GM18520 (cell line): ENCODE data around the gene KDM2B.

Experiments used
- ATAC-seq: cut with Tn5 transposase; IDR thresholded peaks from one replicate; pipeline ENCODE4 v1.9.1; 2021; ENCODE audit not compliant: unreplicated experiment

The KDM2B gene

DNA sequence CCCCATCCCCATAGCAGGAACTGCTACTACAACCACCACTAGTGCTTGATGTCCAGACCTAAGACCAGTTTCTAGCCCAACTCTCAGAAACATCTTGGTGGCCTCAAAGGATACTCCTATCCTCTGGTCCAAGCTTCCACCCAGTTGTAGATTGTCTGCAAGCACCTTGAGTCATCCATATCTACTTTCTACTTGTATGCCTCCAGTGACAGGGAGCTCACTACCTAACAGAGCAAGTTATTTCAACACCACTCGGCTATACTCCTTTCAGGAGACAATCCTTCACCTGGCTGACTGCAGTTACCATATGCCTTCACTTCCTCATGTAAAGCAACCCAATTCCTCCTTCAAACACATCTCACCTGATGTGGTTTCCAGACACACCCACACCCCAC, 49.5 kb downstream of the KDM2B start:
- no peak for ATAC-seq

DNA sequence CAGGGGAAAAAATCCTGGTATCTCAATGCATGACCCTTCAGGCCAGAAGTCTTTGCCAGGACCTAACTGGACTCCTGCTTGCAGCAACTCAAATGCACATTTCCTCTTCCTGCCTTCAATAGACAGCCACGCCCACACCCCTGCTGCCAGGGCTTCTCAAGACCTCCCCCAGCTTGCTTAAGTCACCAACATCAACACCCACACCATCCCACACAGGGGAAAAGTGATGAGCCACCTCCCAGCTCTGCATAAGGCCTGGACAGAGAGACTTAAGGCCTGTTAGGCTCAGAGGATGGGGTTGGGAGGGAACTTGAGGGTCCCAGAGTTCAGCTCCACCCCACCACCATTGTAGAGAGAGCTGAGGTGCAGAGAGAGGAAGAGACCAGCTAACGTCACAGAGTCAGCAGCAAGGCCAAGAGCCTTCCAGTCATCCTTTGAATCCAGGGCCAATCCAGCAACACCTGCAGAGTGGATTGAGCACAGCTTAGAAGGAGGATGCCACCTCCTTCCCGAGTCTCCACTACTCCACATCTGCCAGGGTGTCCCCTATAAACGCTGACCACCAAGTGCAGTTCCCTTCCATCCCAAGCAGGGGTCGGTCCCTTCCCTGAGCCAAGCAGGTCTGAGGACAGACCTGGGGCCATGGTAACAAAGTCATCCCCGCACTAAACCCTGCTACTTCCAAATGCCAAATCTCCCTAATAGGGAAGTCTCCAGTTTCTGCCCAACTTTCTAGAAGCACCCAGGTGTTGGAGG, 50.0 kb downstream of the KDM2B start:
- ATAC-seq: no peak

DNA sequence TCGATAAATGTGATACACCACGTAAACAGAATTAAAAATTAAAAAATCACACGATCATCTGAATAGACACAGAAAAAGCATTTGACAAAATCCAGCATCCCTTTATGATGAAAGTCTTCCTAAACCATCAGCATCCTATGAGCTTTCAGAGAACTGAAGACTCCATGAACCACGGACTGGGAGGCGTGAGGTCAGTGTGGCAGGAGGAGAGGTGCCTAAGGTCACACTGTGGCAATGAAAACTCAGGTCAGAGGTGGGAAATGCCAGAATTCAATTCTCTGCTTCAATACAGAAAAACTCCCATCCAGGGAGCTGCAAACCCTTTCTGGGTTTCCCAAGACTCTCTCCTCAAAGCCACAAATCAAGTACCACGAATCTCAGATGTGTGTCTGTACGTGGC, 51.6 kb downstream of the KDM2B start:
- ATAC-seq: no peak

DNA sequence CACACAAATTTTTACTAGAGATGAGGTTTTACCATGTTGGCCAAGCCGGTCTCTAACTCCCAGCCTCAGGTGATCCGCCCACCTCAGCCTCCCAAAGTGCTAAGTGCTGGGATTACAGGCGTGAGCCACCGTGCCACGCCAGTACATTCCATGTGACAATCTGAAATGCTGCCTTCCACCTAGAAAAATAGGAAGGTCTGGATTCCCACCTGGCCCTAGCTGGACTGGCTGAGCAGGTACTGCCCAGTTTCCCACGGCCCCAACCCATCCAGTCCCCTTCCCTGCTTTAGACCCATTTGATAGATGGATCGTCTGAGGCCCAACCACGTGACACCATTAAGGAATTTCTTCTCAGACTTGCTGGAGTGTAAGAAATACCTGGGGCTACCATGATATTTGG, 55.4 kb downstream of the KDM2B start:
- no peak for ATAC-seq

DNA sequence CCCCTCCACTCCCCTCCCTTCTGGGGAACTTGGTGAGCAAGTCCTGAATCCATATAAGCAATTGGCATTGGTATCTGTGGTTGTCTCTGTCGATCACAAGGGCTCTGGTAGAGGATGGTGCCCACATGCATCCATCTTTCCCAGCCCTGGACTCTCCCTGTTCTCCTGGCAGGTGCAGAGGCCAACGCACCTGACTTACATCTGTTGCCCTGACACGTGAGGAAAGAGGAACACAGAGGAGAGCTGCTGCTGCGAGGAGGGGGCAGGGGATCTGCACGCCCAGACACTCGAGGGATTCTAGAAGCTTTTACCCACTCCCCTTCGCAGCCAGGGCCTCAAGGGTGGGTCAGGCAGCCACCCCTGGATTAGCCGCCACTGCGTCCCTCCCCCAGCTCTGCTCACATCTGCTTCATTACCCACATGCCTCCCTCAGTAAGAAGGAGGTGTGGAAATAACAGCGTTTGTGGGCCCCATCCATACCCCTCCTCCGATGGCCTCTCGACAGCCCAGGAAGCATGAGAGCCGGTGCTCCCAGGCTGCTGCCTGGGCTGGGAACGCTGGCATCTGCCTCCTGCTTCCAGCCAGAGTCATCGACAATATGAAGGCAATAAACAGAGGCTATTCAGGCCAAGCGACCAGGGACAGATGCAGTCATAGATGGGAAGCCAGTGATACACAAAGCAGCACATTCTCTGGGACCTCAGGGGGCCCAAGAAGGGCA, 56.5 kb downstream of the KDM2B start:
- no peak for ATAC-seq

DNA sequence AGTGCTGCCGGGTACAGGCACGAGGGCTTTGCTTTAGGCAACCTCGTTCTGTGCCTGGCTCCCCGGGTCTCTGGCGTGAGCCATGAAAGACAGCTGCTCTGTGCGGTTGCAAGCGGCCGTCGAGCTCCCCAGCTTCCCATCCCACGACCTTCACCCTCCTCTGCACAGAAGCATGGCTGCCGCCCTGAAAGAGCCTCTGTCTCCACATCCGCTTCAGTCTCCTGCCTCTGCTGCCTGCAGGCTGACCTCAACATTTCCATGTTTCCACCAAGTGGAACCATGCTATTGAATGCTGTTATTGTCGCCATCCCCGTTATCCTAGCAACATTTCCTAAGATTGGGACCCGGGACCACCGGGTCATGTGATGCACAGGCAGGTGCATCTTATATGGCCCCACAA, 57.1 kb downstream of the KDM2B start:
- ATAC-seq: no peak

DNA sequence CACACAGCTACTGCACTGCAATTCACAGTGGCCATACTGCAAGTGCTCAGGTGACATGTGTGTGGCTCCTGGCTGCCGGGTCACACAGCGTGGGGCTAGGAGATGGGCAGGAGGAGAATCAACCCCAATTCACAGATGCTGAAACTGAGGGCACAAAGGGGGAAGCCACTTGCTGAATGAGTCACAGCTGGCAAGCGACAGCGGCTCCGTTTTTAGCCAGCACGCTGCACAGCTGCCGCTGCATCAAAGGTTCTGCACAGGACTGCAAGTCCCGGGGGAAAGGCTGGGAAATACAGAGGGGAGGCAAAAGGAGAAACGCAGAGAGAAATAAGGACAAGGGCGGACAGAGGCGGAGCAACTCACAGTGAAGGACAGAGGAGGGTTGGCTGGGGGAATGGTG, 57.9 kb downstream of the KDM2B start:
- peak; percentile 50 for ATAC-seq

DNA sequence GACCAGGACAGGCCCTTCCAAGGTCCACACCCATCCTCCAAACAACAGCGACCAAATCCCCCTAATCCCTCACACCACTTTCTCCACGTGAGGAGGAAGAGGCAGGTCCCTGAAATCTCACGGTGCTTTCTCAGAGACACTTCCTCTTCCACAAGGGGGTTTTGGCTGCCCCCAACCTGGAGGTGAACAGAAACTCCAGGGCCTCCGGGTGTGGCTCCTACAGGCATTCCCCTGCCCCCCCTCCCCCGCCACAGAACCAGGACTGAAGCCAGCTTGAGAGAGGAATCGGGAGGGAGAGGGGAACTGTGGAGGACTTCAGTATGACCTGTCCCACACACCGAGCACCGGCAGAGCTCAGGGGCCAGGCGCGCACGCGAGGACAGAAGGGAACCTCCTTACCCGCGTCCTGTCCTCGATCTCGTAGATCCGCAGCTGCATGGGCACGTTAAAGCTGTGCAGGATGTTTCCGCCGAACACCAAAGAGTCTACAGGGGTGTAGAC, 60.2 kb downstream of the KDM2B start:
- no peak for ATAC-seq

DNA sequence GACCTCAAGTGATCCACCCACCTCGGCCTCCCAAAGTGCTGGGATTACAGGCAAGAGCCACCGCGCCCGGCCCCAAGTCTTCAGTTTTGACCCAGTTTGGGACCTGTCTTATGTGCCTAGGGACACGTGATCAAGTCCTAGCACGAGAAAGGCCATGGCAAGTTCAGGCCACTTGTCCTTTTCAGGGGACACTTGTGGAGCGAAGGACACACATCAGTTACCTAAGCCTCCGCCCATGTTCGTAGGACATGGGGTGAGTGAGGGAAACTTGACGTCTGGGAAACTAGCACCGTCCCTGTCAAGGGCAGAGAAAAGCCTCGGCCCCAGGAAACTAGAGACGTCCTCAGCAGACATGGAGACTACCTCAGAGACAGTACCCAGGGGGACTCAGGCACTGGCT, 60.7 kb downstream of the KDM2B start:
- no peak for ATAC-seq

DNA sequence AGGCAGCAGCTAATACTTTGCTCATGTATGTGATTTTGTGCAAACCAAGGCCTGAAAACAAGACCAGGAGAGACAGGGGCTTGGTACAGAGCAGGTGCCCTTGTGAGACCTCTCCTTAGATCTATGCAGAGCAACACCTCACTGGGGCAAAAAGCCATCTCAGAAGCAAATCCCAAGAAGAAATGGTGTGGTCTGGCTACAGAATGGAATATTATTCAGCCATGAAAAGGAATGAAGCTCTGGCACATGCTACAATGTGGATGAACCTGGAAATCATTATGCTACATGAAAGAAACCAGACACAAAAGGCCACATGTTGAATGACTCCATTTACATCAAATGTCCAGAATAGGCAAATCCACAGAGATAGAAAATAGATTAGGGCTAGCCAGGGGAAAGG, 61.6 kb downstream of the KDM2B start:
- ATAC-seq: no peak

DNA sequence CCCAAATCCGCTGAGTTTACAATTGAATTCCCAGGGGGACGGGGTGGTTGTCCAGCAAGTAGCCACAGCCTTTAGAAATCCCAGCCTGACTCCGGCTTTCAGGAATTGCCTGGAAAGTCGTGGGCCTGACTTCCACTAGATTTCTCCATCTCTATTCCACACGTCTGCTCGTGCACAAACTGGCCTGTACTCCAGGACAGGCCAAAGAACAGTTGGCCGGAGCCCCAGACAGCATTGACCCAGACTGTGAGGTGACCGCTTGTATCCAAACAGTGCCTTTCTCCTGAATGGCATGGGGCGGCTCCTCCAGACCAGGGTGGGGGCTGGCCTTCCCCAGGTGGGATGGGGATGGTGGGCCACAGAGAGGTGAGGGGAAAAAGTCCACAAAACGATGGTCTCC, 62.2 kb downstream of the KDM2B start:
- ATAC-seq: no peak

DNA sequence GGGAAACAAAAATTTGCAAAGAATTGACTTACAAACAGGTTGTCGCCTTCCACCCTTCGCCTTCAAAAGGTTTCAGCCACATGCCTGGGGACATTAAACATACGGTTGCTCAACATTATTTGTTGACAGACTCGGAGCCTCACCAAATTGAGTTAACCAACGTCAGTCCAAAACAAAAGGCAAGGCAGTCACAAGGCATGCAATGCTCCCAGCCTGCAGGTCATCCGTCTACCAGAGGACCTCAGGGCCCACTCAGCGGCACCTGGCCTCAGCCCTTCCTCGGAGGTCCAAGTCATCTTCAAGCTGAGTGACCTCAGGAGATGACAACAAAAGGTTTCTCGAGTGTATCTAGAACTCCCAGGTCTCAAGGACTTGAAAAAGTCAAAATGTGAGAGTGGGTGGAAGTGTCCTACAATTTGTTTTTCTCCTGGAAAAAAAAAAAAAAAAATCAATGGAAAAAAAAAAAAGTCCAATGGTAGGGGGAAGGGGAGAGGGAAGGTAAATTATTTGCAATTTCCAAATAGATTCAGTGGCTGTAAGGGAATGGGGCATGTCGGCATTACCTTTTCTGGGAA, 64.3 kb downstream of the KDM2B start:
- no peak for ATAC-seq

DNA sequence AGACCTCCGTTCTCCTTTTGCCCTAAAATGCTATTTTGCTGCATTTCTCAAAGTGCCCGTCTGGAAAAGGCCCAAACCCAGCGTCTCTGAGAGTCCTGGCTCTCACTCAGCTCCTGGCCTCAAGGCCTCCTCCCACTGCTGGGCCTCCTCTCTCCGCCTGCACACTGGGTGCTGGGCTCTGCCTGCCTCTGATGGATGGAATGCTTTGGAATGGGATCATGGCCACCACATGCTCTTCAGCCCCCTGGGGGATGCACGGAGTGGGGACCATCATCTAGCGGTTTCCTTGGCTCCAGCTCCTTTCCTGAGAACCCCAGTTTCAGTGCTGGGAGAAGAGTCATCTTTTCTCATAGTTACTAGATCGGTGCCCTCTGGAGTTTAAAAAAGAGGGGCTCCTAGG, 65.2 kb downstream of the KDM2B start:
- no peak for ATAC-seq

DNA sequence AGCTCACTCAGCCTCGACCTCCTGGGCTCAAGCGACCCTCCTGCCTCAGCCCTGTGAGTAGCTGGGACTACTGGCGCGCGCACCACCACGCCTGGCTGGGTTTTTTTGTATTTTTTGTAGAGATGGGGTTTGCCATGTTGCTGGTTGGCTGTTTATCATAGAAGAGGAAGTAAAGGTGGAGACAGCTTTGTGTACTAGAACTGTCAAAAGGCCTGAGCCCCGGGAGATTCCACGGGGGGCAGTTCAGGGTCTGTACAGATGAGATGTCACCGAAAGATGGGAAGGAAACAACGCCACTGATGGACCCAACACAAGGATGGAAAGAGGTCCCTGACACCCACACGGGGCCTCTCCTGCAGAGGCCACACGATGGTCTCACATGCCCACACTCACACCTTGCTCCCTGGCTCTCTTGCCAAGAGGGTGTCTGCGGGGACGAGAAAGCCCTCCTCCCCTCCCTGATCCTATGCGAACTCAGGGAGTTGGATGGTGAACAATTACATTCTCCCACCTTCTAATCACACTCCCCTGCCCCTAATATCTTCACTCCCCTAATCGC, 66.6 kb downstream of the KDM2B start:
- ATAC-seq: peak; percentile 18

DNA sequence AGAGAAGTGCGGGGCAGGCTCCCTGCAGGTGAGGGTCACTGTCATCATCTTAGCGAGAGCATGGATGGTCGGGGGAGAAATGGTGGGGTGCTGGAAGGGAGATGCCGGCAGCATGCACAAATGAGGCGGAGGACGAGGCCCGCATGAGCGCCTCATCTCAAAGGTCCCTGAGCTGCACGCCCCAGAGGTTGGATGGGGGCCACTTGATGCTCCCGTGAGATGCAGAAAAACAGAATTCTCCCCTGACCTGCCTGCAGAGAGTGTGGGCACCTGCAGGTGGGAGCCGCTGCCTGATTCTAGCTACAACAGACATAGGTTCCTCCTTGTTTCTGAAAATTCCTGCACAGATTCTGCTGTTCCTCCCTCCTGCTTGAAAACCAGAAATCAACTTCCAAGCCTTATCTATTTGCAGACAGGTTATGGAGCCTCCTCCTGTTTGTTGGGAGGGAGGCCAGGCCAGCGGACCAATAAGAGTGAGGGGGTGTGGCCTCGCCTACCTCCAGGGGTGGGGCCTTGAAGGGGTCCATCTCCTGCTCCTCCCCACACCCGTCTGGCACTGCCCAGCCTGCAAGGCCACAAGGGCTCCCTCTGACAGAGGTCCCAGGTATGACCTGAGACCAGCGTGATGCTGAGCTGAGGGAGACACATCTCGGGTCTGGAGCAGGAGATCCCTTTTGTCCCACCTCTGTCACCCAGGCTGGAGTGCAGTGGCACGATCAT, 67.2 kb downstream of the KDM2B start:
- ATAC-seq: peak; percentile 38

DNA sequence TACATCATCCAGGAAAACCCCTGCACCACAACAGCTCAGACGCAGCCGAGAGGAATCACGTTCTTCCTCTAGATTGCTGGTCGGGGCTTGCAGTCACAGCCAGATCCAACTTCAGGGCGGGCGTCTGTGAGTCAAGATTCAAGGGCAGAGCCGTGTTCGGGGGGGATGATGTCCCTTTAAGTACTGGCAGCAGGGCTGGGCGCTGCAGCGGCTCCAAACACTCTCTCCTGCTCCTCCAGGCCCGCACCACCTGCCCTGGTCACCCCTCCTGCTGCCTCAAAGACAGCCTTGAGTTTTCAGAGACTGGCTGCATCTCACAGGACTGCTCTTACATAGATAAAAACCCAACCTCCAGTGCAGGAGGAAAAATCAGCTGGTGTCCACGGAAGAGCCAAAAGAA, 68.3 kb downstream of the KDM2B start:
- no peak for ATAC-seq

DNA sequence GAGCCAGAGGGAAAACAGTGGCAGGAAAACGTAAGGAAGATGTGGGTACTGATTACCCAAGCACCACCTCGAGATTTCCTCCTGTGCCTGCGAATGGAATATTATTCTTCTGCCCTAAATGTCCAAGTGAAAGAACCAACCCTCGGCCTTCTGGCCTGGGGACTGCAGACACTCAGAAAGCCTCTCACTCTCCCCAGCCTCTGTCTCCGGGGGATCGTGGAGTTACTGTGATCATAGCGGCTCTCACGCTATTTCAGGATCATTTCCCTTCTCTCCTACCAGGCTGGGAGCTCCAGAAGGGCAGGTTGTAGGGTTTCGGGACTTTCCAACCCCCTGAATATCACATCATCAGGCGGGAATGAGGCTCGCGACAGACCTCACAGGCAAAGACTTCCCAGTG, 68.9 kb downstream of the KDM2B start:
- ATAC-seq: no peak

DNA sequence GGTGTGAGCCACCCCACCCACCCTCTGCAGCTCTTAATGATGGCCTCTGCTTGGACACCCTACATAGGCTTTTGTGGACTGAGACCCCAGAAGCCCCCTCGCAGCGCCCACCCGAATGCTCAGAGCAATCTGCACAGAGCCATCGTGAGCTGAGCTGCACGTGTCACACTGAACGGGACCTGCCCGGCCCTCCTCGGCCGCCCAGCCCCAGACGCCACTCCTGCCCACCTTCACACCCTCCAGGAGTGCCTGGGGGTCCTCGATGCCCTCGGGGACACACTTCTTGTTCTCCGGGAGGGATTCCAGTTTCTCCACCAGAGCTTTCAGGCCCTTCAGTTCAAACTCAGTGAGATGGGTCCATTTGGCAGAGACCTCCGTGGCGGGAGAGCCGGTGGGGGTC, 71.5 kb downstream of the KDM2B start:
- ATAC-seq: no peak

DNA sequence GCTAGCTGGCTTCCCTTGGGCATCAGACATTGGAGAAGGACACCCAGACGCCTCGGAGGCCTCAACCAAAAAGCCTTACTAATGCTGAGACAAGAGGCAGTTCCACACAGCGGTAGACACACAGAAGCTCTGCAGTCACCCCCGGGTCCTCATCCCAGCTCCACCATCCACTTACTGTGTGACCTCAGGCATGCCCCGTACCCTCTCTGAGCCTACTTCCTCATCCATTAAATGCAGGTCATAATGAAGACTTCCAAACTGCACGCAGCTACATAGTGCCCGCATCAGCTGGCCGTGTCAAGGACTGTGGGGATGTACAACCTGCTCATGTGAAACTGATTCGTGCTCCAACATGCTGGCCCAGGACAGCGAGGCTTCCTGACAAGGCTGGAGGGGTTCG, 72.3 kb downstream of the KDM2B start:
- no peak for ATAC-seq

DNA sequence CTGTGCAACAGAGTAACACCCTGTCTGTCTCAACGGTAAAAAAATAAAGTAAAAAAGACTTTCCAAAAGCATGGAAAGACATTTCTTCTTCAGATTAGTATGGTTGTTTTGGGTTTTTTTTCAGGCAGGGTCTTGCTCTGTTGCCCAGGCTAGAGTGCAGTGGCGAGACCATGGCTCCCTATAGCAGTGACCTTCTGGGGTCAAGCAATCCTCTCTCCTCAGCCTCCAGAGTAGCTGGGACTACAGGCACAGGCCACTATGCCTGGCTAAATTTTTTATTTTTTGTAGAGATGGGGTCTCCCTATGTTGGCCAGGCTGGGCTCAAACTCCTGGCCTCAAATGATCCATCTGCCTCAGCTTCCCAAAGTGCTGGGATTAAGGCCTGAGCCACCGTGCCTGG, 72.8 kb downstream of the KDM2B start:
- ATAC-seq: no peak

DNA sequence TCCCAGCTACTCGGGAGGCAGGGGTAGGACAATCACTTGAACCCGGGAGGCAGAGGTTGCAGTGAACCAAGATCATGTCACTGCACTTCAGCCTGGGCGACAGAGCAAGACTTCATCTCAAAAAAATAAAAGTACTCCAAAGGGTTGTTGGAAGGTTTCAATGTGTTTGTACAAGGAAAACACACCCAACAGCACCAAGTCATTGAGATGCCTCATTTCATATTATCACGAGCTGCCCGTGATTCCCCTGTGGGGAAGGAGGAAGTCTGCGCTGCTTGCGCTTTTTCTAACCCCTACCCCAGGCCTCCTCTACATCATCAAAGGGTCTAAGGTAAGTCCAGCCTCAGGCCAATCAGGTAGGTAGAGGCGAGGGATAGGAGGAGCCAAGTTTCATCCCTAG, 73.6 kb downstream of the KDM2B start:
- no peak for ATAC-seq
